Stimulated activated CD8-positive, alpha-beta memory T cell treated with anti-CD3 and anti-CD28 coated beads, Interleukin-15, amount 100 ng/mL, for 24 hours (primary cell): ENCODE measurements around the gene ADCY5.

Source experiments
- DNase-seq: peaks from one replicate; pipeline ENCODE4 v3.0.0-alpha.2; 2020; ENCODE audit warnings: low read depth

ADCY5 gene

GRCh38 chr3:123300583-123300982 is 148.3 kb downstream of the ADCY5 start:
- DNase-seq = no peak

- no peak for DNase-seq
These were observed 148.8 kb downstream of the ADCY5 start for GRCh38 chr3:123300056-123300455.

- DNase-seq = no peak
These were observed 149.3 kb downstream of the ADCY5 start for GRCh38 chr3:123299581-123299980.

GRCh38 chr3:123298903-123299302 is 150.0 kb downstream of the ADCY5 start:
- no peak for DNase-seq

GRCh38 chr3:123297627-123297899 is 151.3 kb downstream of the ADCY5 start:
- DNase-seq = no peak

GRCh38 chr3:123296836-123297626 is 151.9 kb downstream of the ADCY5 start:
- no peak for DNase-seq

GRCh38 chr3:123296261-123296660 is 152.6 kb downstream of the ADCY5 start:
- DNase-seq = no peak

- DNase-seq = no peak
These were observed 153.0 kb downstream of the ADCY5 start for GRCh38 chr3:123295901-123296250.

- no peak for DNase-seq
These were observed 153.6 kb downstream of the ADCY5 start for GRCh38 chr3:123295171-123295900.

- no peak for DNase-seq
These were observed 154.5 kb downstream of the ADCY5 start for GRCh38 chr3:123294296-123294938.

GRCh38 chr3:123292321-123293310 is 156.3 kb downstream of the ADCY5 start:
- DNase-seq = no peak

- DNase-seq = no peak
These were observed 157.5 kb downstream of the ADCY5 start for GRCh38 chr3:123291404-123291803.

GRCh38 chr3:123290962-123291361 is 157.9 kb downstream of the ADCY5 start:
- DNase-seq = no peak

- DNase-seq = no peak
These were observed 158.6 kb downstream of the ADCY5 start for GRCh38 chr3:123290107-123290930.

GRCh38 chr3:123289391-123290106 is 159.3 kb downstream of the ADCY5 start:
- no peak for DNase-seq

- no peak for DNase-seq
These were observed 161.0 kb downstream of the ADCY5 start for GRCh38 chr3:123287962-123288302.

- no peak for DNase-seq
These were observed 161.6 kb downstream of the ADCY5 start for GRCh38 chr3:123287051-123287961.

GRCh38 chr3:123286308-123287023 is 162.4 kb downstream of the ADCY5 start:
- no peak for DNase-seq

- no peak for DNase-seq
These were observed 163.0 kb downstream of the ADCY5 start for GRCh38 chr3:123285931-123286307.
